Suprapubic skin (tissue), 4 donors: ENCODE measurements around the gene MAP3K20. TPM values are rescaled to one million over a fixed set of nuclear protein-coding genes. Genes with fewer than 3 reads are reported as not detected.

ENCODE experiments used
- DNase-seq, 2 donors: peaks; one replicate each; pipeline ENCODE4 v3.0.0-alpha.2; 2019; ENCODE audit warnings: low spot score in 2 of 2
- H3K27ac ChIP-seq: fragments of 200-600 bp; sonication (generic); one replicate; pipeline ENCODE4 v1.5.1; 2019
- H3K27me3 ChIP-seq: fragments of 200-600 bp; sonication (generic); one replicate; pipeline ENCODE4 v1.5.1; 2019
- H3K36me3 ChIP-seq: fragments of 200-600 bp; sonication (generic); one replicate; pipeline ENCODE4 v1.5.1; 2019
- H3K4me1 ChIP-seq: fragments of 200-600 bp; sonication (generic); one replicate; pipeline ENCODE4 v1.5.1; 2019
- H3K4me3 ChIP-seq: fragments of 200-600 bp; sonication (generic); one replicate; pipeline ENCODE4 v1.5.1; 2019; ENCODE audit warnings: mild to moderate bottlenecking
- H3K9me3 ChIP-seq: fragments of 200-600 bp; sonication (generic); one replicate; pipeline ENCODE4 v1.5.1; 2019
- EP300 ChIP-seq: sonication (generic); formaldehyde crosslinking; IDR thresholded peaks from one replicate; pipeline ENCODE4 v1.6.1; 2017; ENCODE audit warnings: antibody characterized with exemption
- POLR2A ChIP-seq, 2 donors: fragments of 450-650 bp; IDR thresholded peaks; one replicate each; pipeline ENCODE4 v1.6.1; 2017; ENCODE audit warnings: antibody characterized with exemption in 2 of 2, mild to moderate bottlenecking in 2 of 2, moderate library complexity in 2 of 2
- POLR2AphosphoS5 ChIP-seq, 3 donors: sonication (generic); formaldehyde crosslinking; IDR thresholded peaks; one replicate each; pipeline ENCODE4 v1.6.1; 2017; ENCODE audit warnings: antibody characterized with exemption in 3 of 3
- WGBS: methylation state at CpG from one replicate; pipeline ENCODE4 v1.1.5; 2018; 5-methylcytosine and 5-hydroxymethylcytosine counted together
- total RNA-seq, 4 donors: library from RNA; depleted of rRNA; stranded (reverse); fragments of >200 nt; gene quantifications; one replicate each; pipeline ENCODE4 v1.1.0, GENCODE V29; 2016
- TF ChIP-seq, protein P1 (sequence below), 2 donors: fragments of 200-600 bp in 1 of 2; fragments of 450-650 bp in 1 of 2; sonication (generic) in 1 of 2; IDR thresholded peaks; one replicate each; pipeline ENCODE4 v1.5.1; 2016 to 2019; ENCODE audit warnings: antibody characterized with exemption in 2 of 2, mild to moderate bottlenecking in 1 of 2, moderate library complexity in 1 of 2

MAP3K20 gene
- total RNA-seq, 4 donors from 2014 or later: 26.2 to 40.3 (median 33.6) TPM

DNA sequence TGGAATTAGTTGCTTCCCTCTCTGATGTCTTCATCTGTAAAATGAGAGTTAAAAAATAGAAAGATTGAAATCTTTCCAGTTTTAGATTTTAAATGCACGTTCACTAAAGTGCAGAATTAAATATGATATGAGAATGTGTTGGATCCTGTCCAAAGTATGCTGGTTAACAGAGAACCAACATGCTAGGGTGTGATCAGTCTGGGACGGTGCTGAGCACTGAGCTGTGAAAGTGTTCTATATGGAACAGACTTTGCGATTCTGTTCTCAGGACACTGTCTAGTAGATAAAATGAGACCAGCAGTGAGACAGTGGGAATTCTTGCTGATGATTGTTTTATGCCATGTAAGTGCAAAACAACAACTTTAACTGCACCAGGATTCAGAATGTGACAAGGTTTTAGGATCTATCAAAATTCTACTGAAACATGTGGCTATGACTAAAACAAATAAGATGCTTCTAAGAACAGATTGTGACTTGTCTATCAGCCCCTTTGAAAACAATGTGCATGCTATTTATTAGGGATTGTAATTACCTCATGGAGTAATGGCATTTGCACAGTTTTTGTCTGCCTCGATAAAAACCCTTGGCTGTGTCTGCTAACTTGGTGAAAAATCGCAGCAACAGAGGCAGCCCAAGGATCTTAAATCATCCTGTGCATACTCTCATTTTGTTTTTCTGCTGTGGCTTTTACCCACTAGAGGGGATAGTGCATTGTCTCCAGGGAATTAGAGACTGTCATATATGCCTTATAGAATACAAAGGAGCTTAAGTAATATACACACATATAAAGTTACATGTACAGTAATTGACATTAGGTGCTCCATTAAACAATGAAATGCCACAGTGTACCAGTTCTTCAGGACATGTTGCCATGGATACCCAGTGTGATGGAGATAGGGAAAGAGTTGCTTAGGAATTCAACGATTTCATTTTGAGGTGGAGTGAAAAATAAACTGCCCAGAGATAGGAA, 55.1 kb downstream of the MAP3K20 start:
- peak overlapping the region; percentile 24 for H3K27ac ChIP-seq
- TF ChIP-seq POLR2A (IDR thresholded peaks at IDR 0.05) (no peak), POLR2AphosphoS5 (IDR thresholded peaks at IDR 0.05) (no peak), EP300 (no peak)
- TF ChIP-seq, protein P1, sequence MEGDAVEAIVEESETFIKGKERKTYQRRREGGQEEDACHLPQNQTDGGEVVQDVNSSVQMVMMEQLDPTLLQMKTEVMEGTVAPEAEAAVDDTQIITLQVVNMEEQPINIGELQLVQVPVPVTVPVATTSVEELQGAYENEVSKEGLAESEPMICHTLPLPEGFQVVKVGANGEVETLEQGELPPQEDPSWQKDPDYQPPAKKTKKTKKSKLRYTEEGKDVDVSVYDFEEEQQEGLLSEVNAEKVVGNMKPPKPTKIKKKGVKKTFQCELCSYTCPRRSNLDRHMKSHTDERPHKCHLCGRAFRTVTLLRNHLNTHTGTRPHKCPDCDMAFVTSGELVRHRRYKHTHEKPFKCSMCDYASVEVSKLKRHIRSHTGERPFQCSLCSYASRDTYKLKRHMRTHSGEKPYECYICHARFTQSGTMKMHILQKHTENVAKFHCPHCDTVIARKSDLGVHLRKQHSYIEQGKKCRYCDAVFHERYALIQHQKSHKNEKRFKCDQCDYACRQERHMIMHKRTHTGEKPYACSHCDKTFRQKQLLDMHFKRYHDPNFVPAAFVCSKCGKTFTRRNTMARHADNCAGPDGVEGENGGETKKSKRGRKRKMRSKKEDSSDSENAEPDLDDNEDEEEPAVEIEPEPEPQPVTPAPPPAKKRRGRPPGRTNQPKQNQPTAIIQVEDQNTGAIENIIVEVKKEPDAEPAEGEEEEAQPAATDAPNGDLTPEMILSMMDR (IDR thresholded peaks at IDR 0.05): no peak
- H3K9me3 ChIP-seq: no peaks in the 10 kb centered on the region
- 31% methylated on average over 6 of the region's 6 CpGs for WGBS
- no peak overlapping the region for H3K4me3 ChIP-seq
- H3K36me3 ChIP-seq: no peaks in the 10 kb centered on the region
- DNase-seq: no peak
- no peaks in the 10 kb centered on the region for H3K27me3 ChIP-seq
- H3K4me1 ChIP-seq: peaks cover 14% of the 10 kb centered on the region

DNA sequence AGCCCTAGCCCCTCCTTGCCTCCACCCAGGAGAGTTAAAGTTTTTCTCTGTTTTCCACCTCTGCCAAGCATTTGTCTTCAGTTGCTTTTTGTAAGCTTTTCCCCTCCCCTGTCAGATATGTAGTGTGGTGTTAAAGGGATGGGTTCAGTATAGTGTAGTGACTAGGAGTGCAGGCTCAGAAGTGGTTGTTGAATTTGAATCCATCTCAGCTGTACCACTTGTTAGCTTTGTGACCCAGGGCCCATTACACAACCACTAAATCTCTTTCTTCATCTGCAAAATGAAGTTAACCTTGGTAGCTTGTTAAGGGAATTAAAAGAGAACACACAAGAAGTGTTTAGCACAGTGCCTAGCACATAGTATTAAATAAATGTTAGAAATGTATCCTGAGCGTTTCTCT, 56.9 kb downstream of the MAP3K20 start:
- 85% methylated on average over 1 of the region's 1 CpG for WGBS
- H3K27ac ChIP-seq: no peak overlapping the region
- no peak for DNase-seq
- no peaks in the 10 kb centered on the region for H3K9me3 ChIP-seq
- H3K27me3 ChIP-seq: no peaks in the 10 kb centered on the region
- TF ChIP-seq POLR2A (IDR thresholded peaks at IDR 0.05) (no peak), EP300 (no peak), POLR2AphosphoS5 (IDR thresholded peaks at IDR 0.05) (no peak)
- TF ChIP-seq, protein P1 (IDR thresholded peaks at IDR 0.05): no peak
- no peaks in the 10 kb centered on the region for H3K36me3 ChIP-seq
- H3K4me3 ChIP-seq: no peak overlapping the region
- H3K4me1 ChIP-seq: peaks cover 18% of the 10 kb centered on the region

DNA sequence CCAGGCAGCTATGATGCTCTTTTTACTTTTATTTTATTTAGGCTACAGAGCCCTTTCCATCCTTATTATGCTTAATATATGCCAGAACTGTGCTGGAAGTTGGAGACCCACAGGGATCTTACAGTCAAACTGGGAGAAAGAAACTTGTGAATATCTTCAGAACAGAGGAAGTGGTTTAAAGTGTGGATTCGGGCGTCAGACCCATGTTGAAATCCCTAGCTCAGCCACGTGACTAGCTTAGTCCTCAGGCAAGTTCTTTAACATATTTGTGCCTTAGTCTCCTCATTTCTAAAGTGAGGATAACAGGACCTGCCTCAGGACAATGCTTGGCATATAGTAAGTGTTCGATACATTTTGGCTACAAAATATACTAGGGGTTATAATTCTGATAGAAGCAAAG, 59.1 kb downstream of the MAP3K20 start:
- TF ChIP-seq, protein P1 (IDR thresholded peaks at IDR 0.05): no peak
- DNase-seq: no peak
- Histone ChIP-seq H3K27ac (no peak overlapping the region), H3K27me3 (no peaks in the 10 kb centered on the region), H3K36me3 (no peaks in the 10 kb centered on the region), H3K4me1 (peaks cover 18% of the 10 kb centered on the region), H3K4me3 (no peak overlapping the region), H3K9me3 (no peaks in the 10 kb centered on the region)
- 61% methylated on average over 4 of the region's 4 CpGs for WGBS

DNA sequence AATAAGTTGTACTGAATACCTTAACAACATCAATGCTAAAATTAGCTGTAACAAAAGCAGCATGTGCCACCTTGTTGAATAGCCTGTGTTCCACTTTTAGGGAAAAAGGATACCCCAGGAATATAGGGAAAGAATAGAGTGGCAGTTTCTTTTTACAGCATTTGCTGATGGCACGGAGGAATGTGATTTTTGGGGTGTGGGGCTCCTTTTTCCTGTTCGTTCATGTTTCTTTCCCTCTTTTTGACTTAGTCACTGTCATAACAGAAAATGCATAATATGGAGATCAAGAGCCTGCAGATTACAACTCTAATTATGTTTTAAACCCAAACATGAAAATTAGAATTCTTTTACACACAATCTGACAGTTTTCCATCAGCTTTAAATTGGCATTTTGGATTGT, 60.4 kb downstream of the MAP3K20 start:
- TF ChIP-seq EP300 (no peak), POLR2A (IDR thresholded peaks at IDR 0.05) (no peak), POLR2AphosphoS5 (IDR thresholded peaks at IDR 0.05) (no peak)
- TF ChIP-seq, protein P1 (IDR thresholded peaks at IDR 0.05): no peak
- H3K27ac ChIP-seq: no peak overlapping the region
- no peak for DNase-seq
- no peaks in the 10 kb centered on the region for H3K27me3 ChIP-seq
- peaks cover 8% of the 10 kb centered on the region for H3K4me1 ChIP-seq
- H3K4me3 ChIP-seq: no peak overlapping the region
- no peaks in the 10 kb centered on the region for H3K9me3 ChIP-seq
- 44% methylated on average over 2 of the region's 2 CpGs for WGBS
- peaks cover 2% of the 10 kb centered on the region for H3K36me3 ChIP-seq

DNA sequence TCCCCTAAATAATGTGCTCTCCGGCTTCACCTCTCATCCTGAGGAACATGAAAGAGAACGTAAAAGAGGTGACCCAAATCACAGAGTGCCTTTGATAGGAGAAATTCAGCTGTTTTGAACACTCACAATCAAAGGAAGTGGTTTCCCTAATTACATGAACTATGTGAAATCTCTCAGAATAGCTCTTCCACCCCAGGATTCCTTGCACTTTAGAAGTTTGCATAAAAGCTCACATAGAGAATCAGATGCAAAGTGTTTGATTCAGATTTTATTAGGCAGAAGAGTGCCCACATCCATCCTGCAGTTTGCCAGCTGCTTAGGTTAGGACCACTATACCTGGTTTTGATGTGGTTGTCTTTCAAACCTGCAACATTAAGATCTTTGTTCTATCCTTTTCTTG, 61.0 kb downstream of the MAP3K20 start:
- WGBS: 50% methylated on average over 2 of the region's 2 CpGs
- Histone ChIP-seq H3K4me3 (no peak overlapping the region), H3K4me1 (peaks cover 7% of the 10 kb centered on the region), H3K27ac (no peak overlapping the region), H3K9me3 (no peaks in the 10 kb centered on the region), H3K27me3 (no peaks in the 10 kb centered on the region), H3K36me3 (peaks cover 2% of the 10 kb centered on the region)
- no peak for TF ChIP-seq EP300
- TF ChIP-seq, protein P1 (IDR thresholded peaks at IDR 0.05): no peak
- TF ChIP-seq POLR2A (IDR thresholded peaks at IDR 0.05): no peak
- TF ChIP-seq POLR2AphosphoS5 (IDR thresholded peaks at IDR 0.05): no peak
- no peak for DNase-seq
